H1 (cell line): Measurements from ENCODE around the gene NEGR1.

Experiments used
- CEBPB ChIP-seq: IDR thresholded peaks from 2 replicates; pipeline ENCODE4 v1.6.1; 2012; ENCODE audit warnings: low read depth, low read length
- CHD1 ChIP-seq: IDR thresholded peaks from 2 replicates; pipeline ENCODE4 v1.6.1; 2012; ENCODE audit warnings: low read depth, low read length, improper control_type of control experiment
- CTCF ChIP-seq, 3 experiments: IDR thresholded peaks; 1 replicate in 2 of 3; 2 replicates in 1 of 3; pipeline versions ENCODE4 v1.5.1 to v1.6.1; 2011; ENCODE audit warnings: low read length in 3 of 3, mild to moderate bottlenecking in 3 of 3, inconsistent platforms in 2 of 3, low read depth in 1 of 3, moderate library complexity in 1 of 3; ENCODE audit not compliant: insufficient read depth in 1 of 3; ENCODE audit errors: control extremely low read depth in 1 of 3
- E2F6 ChIP-seq: IDR thresholded peaks from 2 replicates; pipeline ENCODE4 v1.6.1; 2012; ENCODE audit warnings: inconsistent platforms
- EP300 ChIP-seq, 2 experiments: IDR thresholded peaks; 1 replicate in 1 of 2; 2 replicates in 1 of 2; pipeline ENCODE4 v1.6.1; 2011 to 2012; ENCODE audit warnings: low read depth in 2 of 2, low read length in 2 of 2, mild to moderate bottlenecking in 2 of 2, borderline replicate concordance in 1 of 2, inconsistent platforms in 1 of 2, moderate library complexity in 1 of 2
- KDM5A ChIP-seq: fragments of 200-600 bp; IDR thresholded peaks from 2 replicates; pipeline ENCODE4 v1.7.1; 2012; ENCODE audit warnings: mild to moderate bottlenecking, low read length, inconsistent platforms, mixed read lengths
- MAX ChIP-seq: IDR thresholded peaks from 2 replicates; pipeline ENCODE4 v1.6.1; 2012; ENCODE audit warnings: inconsistent platforms
- PHF8 ChIP-seq: fragments of 200-600 bp; sonication (generic); conservative IDR thresholded peaks from 2 replicates; pipeline ENCODE4 v1.7.1; 2012; ENCODE audit warnings: low read depth, mild to moderate bottlenecking, inconsistent platforms, low read length, moderate library complexity
- RAD21 ChIP-seq, 2 experiments: IDR thresholded peaks in 1 of 2; conservative IDR thresholded peaks in 1 of 2; 2 replicates each; pipeline ENCODE4 v1.6.1; 2011; ENCODE audit warnings: low read depth in 2 of 2, low read length in 2 of 2, improper control_type of control experiment in 1 of 2, inconsistent platforms in 1 of 2, mild to moderate bottlenecking in 1 of 2, moderate library complexity in 1 of 2
- SUZ12 ChIP-seq: fragments of 200-600 bp; sonication (generic); IDR thresholded peaks from 2 replicates; pipeline ENCODE4 v1.6.1; 2012; ENCODE audit warnings: mild to moderate bottlenecking, inconsistent platforms, low read length, moderate library complexity, mixed read lengths
- TAF1 ChIP-seq: IDR thresholded peaks from 2 replicates; pipeline ENCODE4 v1.6.1; 2011; ENCODE audit warnings: mild to moderate bottlenecking, low read depth, low read length

- TF ChIP-seq E2F6 (no peak), PHF8 (no peak), CTCF (IDR thresholded peaks at IDR 0.05; ENCODE audit: control extremely low read depth in 1 of 3, insufficient read depth in 1 of 3, low read depth in 1 of 3, low read length in 3 of 3) (no peak), KDM5A (no peak), MAX (no peak), RAD21 (IDR thresholded peaks at IDR 0.05 in 1 of 2, conservative IDR thresholded peaks at IDR 0.05 in 1 of 2; ENCODE audit: low read depth in 2 of 2, low read length in 2 of 2) (no peak), EP300 (IDR thresholded peaks at IDR 0.05; ENCODE audit: borderline replicate concordance in 1 of 2, low read depth in 2 of 2, low read length in 2 of 2) (no peak), CHD1 (no peak), CEBPB (no peak), SUZ12 (no peak), TAF1 (no peak)
Measured at GRCh38 chr1:71689635-71690034, 592.7 kb downstream of the NEGR1 start.
